CD4-positive, alpha-beta T cell treated with Interleukin-1 beta for 1 hour (primary cell): ENCODE data around the gene METTL3.

Source experiments
- DNase-seq, 2 donors: peaks; one replicate each; pipeline ENCODE4 v3.0.0-alpha.2; 2020 to 2022

Gene METTL3

DNA sequence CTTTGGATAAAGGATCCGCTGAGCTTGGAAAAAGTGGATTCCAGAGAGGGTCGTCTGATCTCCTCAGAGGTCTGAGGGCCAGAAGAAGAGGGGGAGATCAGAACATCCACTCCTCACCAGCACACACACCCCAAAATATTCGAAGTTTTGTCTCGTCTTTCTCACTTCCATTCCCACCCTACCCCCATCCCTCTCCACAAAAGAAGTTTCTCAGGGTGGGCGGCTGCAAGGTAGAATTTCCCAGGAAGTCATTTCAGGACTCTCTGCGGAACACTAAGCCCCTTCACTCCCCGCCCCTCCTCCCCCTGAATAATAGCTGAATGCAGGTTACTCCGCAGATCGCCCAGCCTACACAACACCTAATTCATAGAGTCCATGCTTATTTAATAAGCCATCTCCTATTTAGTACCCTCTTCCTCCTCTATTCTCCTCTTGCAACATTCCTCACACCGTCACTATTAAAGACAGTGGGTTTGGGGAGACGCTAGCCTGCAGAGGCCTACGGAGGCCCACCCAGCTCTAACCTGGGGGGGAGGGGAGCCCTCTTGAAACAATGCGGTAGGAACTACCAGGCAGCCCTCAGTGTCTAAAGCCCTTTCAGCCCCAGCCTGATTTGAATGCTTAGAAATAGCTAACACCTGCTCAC, 15.7 kb upstream of the METTL3 start:
- DNase-seq, result no peak

DNA sequence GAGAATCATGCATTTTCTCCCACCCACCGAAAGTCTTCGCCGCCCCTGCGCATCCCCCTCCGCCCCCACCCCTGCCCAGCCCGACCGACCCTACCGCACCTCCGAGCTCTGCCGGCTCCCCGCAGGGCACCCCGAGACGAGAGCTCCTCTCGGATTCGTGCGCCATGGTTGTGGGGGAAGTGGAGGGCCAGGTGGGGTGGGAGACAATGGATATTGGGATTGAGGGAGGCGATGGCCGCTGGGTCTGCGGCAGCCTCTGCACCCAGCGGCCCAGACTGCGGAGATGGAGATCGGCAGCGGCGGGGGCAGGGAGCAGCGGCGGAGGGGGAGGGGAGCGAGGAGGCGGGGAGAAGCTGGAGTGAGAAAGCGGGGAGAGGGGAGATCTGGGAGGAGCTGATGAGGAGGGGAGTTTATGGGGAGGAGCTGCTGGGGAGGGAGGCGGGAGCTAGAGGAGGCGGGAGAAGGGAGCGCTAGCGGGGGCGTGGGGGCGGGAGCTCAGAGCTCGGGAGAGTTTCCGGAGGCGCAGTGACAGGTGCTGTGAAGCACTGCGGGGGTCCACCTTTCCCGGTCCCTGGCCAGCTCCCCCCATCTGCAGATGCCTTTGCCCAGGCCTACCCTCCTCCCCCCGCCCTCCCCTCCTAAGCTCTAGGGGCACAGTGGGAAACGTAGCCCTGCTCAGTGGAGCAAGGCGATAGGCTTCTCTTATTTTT, 15.0 kb upstream of the METTL3 start, which contains the start of gene SALL2:
TSS of gene SALL2 (minus strand) at position 385 of the 710 bp plus-strand sequence. CDS start at position 166, 219 bp downstream.
- peak; percentile 54 to 65 for DNase-seq

DNA sequence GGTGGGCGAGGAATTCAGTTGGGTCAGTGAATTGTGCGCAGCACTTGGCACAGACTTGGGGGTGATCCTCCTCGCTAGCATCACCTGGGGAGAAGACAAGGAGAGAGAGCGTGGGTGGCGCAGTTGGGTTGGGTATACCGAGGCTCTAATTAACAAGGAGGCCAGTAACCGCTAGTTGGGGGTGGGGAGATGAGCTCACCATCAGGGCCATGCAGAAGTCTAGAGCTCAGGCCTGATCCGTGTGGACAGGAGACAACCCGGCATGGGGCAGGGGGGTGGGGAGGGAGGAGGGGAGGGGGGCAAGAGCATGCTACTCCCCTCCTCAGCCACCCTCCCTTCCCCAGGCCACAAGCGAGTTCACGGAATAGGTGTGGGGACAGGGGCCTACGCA, 14.4 kb upstream of the METTL3 start:
- no peak for DNase-seq

DNA sequence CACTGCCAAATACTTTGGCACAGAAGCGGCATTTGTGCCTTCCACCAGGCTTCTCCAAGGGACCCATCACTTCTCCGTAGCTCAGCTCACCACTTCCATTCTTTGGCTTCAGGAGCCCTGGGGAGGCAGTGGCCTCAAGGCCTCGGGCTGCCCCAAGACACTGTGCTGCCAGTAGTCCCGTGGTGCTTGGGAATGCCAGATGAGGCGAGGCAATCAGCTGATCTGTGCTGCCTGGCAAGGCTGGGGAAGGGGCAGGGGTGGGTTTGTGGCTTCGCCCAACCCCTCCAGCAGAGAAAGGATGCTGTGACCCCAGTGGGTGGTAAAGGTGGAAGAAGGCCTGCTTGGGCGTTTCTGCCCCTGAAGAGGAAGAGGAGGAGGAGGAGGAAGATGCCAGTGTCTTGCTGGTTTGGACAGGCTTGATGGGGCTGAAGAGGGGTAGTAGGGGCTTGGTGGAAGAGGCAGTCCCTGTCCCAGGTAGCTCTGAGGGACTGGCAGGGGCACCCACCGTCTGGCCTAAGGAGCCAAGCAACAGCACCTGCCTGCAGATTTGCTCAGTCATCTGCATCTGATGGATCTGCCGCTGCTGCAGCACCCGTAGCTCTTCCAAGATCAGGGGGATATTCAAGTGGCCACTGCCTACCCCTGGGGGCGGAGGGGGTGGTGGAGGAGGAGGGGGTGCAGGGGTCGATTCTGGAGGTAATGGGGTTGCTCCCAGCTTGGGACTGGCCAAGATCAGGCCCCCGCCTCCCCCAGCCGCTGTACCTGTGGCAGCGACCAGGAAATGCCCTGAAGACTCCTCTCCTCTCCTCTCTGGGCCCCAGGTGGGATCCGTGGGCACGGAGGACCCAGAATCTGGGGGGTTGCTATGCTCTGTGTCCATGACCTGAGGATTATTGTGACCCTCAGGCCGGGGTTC, 13.7 kb upstream of the METTL3 start:
- no peak for DNase-seq

DNA sequence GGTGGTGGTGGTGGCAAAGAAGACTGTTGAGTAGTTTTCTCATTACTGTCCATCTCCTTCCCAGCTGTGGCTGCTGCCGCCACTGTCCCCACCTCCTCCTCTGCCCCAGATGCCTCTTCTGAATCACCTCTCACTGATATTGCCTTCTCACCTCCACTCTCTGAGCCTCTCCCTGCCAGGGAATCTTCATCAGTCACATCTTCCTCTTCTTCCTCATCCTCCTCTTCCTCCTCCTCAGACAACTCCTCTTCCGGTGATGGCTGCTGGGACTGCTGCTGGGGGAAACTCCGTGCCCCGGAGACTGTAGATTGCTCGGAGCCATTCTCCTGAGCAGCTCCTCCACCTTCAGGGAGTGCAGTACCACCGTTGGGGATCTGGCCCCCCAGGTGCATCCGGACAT, 12.1 kb upstream of the METTL3 start:
- no peak for DNase-seq

DNA sequence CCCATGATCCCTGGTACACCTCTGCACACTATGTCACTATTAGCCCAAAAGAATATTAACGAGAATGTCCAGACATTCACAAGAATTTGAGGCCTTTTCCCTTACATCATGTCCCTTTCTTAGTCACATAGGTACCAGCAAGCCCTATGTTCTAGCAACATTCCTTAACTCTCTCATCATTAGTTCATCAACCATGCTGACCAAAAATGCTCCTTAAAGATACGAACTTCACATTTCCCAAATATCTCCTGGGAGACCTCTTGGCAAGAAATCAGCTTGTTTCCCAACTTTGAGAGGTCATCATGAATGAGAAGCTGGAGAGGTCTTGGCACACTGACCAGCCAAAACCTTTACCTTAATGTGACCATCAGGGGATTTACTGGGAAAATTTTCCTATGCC, 10.4 kb upstream of the METTL3 start:
- no peak for DNase-seq

DNA sequence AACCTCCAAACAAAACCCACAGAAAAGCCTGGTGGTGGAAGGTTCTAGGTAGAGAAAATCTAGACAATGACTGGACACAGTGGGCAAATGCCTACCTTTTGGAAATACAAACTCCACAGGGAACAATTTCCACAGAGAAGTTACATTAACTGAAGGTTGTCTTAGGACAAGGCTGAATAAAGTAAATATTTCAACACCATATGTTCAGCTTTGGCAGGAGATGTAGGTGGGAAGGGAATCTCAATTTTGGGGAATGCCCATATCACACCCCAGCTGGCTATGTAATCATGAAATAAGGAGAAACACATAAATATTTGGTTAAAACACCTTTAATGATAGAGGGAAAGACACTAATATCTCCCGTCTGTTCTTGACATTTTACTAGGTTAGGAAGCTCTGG, 9.6 kb upstream of the METTL3 start:
- no peak for DNase-seq

DNA sequence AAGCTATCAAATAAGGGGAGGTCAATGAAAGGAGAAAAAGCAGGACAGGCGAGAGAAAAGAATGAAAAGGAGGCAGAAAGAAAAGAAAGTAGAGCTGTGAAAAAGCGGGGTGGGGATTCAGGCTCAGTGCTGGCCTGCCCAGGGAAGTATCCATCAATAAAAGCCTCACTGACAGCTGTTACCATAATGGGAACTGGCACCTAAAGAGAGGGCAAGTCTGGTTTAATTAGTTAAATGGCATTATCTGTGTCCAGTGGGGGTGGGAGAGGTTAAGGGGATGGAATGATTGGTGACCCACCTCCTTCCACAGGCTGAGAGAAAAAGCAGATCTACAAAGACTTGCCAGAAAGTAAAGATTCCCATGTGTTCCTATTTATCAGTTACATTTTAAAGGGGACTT, 7.6 kb upstream of the METTL3 start:
- DNase-seq, result no peak

DNA sequence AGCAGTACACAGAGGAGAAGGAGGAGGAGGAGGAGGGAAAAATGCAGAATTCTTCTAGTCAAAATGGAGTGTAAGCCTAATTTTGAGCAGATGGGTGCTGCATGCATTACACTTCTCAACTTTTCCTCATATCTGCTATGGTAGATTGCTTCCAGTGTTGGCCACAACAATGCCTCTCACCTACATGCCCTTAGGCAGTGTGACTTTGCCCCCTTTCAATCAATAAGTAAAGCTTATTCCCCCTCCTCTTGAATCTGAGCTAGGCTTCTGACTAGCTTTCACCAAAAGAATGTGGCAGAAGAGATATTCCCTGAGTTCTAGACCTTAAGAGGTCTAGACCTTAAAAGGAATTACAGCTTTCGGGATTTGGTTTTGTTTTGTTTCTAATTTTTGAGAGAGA, 3.2 kb upstream of the METTL3 start:
- DNase-seq, result no peak

DNA sequence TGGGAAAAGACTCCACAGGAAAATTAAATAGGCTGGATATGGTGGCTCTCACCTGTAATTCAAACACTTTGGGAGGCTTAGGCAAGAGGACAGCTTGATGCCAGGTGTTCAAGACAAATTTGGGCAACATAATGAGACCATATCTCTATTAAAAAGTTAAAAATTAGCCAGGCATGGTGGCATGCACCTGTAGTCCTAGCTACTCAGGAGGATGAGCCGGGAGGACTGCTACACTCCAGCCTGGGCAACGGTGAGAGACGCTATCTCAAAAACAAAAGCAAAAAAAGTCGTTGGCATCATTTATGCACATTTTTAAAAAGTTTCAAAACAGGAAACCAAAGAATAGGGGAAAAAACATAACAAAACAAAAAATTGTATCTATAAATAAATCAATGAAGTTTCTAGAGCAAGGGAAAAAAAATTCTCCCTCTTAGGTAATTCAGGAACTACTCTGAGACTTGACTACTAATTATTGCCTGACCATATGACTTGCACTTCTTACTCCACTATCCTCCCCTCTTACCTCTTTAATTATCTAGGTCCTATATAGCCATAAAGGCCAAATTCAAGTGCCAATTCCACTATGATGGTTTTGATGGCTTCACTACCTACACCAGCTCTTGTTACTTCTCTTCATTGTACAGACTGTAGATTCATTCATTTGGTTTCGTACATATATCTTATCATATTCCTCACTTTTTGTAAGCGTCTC, 1.6 kb downstream of the METTL3 start:
- peak in 1 of 2 donors; percentile 18 for DNase-seq

DNA sequence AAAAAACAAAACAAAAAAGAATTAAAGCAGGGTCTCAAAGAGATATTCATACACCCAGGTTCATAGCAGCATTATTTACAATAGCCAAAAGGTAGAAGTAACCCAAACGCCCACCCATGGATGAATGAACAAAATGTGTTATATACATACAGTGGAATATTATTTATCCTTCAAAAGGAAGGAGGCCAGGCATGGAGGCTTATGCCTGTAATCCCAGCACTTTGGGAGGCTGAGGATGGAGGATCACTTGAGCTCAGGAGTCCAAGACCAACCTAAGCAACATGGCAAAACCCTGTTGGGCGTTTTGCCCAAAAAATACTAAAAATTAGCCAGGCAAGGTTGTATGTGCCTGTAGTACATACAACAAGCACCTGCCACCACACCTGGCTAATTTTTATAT, 4.6 kb downstream of the METTL3 start:
- DNase-seq, result no peak

DNA sequence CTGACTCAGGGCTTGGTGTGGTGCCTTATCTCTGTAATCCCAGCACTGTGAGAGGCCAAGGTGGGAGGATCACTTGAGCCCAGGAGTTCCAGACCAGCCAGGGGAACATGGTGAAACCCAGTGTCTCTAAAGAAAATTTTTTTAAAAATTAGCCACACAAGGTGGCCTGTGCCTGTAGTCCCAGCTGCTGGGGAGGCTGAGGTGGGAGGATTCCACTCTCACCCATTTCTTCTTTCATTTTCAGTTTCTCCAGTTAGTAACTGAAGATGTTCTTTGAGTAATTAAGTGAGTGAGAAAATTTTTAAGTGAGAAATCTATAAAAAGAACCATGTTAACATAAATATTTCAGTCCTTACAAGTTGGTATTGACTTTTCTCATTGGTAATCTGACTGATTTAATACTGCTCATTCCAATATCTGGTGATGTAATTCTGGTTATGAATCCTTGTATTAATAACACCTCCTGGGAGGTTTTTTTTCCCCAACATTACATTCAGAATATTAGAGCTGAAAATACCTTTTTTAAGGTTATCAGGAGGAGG, 6.1 kb downstream of the METTL3 start:
- DNase-seq, result peak in 1 of 2 donors; percentile 32

DNA sequence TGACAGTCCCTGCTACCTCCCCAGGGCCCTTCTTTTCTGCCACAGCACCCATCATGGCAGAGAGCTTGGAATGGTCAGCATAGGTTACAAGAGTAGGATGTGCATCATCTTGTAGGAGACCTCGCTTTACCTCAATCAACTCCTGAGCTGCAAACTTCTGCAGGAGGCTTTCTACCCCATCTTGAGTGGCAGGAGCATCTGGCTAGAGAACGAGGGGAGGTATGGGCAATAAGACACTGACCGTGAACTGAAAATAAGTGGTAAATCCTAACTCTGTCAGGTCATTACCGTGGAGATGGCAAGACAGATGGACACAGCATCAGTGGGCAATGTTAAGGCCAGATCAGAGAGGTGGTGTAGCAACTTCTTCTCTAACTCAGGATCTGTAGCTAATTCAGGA, 7.8 kb downstream of the METTL3 start:
- DNase-seq, result no peak

DNA sequence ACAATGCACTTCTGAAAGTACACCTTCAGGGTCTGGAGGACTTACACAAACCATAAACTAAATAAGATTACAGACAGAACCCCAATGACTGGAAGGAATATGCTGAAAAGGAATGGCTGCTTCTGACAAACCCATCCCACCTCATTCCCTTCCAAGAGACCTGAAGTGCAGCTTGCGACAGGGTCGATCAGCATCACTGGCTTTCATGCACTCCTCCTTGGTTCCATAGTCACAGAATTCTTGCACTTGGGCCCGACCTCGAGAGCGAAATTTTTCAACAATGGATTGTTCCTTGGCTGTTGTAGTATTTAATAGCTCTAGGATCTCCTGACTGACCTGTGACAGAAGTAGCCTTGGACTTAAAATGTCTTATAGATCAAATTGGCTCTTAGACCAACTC, 9.6 kb downstream of the METTL3 start:
- no peak for DNase-seq

DNA sequence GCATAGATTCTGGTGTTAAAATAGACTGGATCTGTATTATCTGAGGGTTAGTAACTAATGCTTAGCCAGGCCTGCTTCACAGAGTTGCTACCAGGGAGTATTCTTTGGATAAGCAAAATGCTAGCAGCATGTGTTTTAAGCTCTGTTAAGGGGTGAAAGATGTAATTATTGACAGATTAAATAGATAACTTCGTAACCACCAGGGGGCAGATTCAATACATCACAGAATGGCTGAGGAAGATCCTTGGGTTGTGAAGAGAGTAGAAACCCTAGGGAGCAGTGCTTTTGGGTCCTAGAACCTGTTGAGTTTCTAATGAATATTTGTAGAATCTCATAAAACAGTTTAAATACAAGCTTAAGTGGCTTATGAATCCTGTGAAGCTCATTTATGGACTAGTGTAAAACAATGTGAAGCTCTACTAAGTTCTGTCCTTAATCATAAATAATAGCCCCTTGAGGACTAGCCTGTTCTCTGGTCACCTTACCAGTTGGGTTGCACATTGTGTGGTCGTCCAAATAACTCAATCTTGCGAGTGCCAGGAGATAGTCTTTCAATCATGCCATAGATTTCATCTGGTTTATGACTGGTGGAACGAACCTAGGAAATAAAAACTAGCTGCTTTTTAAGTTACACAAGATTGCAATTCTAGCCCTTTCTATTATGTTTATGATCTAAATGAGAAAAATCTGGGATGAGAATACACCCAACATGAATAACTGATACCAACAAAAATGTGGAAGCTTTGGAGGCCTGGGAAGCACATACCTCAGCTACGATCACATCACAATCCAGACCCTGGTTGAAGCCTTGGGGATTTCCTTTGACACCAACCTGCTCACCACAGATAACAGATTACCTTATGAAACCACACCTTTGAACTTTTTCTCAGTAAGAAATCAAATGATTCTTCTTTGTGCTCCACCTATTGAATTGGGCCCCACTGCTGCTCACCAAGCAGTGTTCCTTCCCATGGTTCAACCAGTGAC, 12.3 kb downstream of the METTL3 start:
- DNase-seq, result peak in 1 of 2 donors; percentile 71

DNA sequence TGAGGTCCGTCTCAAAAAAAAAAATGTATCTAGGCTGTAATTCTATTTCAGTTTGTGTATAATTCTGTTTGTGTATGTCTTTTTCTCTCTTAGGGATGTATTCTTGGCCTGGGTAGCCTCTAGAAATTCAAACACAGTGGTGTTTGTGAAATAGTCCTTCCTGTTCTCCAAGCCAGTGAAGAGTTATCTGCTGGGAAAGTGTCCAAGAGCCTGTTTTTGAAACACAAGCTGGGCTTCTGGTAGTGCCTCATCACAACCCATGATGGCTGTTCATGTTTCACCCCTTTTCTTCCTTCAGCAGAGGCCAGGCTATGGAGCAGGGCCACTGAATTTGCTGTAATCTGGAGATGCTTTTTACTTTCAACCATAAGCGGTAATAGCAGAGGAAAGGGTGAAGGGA, 14.7 kb downstream of the METTL3 start:
- no peak for DNase-seq

DNA sequence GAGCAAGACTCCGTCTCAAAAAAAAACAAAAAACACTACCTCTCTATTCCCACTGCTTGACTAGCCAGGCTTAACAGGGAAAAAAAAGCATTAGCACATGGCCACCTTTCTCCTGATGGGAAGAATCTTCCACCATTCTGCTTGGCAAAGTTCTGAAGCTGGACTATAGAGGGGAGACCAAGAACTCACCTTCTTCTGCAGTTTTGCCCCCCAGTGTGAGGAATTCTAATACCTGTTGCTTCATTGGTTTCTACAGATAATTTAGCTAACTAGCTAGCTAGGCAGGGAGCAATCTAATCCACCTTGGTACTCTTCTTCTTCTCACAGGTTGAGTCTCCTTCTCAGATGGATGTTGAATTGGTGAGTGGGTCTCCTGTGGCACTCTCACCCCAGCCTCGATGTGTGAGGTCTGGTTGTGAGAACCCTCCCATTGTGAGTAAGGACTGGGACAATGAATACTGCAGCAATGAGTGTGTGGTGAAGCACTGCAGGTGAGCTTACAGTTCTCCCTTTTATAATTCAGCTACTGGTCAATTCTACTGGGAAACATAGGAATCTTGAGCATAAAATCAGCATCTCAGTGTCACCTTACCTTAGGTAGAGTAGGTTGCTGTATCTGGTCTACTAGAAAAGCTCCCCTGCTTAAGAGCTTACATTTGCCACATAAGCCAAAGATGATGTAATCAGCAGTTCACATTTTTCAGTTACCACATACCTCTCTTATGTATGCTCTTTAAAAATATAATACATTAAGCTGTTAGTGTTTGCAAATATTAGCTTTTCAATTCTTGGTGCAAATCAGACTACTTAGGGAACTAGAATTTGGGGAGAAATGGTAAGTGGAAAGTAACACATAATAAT, 16.0 kb downstream of the METTL3 start:
- DNase-seq, result no peak

DNA sequence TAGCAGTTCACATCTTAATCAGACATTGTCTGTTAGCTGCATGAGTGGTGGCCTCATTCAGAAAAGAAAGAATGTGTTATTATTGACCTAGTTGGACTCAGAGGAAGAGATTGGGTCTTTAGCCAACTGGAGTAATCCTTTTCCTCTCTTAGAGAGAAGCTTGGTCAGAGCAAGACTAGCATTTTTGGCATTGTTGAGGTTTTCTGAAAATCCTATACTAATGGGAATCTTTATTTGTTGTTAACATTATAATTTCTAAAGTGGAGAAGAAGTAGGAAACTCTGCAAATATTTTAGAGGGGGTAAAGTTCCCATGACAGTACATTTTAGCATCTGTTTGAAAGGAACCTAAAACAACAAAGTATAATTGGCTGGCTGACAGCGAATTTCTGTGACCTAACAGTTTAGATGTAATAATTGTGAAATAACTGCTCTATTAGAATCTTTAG, 24.5 kb downstream of the METTL3 start:
- DNase-seq, result no peak

DNA sequence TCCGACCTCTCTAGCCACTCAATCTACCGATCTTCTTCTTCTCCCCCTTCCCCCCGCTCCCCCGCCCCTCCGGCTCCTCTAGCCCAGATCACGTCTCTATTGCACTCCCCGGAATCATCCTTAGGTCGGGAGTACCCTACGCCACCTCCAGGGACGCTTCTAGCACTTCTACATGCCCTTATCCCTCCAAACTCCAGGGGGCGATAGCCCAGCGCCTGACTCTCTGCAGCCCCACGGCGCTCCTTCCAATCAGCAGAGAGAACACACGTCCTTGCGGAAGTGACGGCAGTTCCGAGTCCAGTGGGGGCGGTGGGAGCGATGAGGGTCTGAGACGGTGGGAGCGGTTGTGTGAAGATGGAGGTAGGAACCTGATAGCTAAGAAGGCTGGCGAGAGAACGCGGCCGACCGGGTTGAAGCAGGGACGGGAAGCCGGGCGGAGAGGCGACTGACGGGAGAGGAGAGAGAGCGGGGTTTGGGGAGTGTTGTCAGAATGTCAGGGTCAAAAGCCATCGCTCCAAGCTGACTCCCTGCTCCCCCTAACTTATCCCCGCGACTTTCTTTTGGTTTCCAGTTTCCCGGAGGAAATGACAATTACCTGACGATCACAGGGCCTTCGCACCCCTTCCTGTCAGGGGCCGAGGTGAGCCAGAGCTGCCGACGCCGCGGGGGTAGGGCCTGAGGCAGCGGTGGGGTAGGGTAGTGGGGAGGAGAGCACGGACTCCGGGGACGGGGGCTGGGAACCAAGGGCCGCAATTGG, 34.0 kb downstream of the METTL3 start, which contains the start of the genes RAB2B and TOX4:
TSS of gene RAB2B (minus strand) at position 35 of the 757 bp plus-strand sequence. CDS start 87 bp downstream, outside the sequence.
TSS of gene TOX4 (plus strand) at position 271 of the 757 bp plus-strand sequence. CDS start at position 355, 84 bp downstream.
- peak; percentile 98 to 99 for DNase-seq
